Mesodermal cell (in vitro differentiated cells): ENCODE data around the gene CTNNBL1.

Experiments
- H3K27ac ChIP-seq: 2 replicates; pipeline ENCODE4 v1.7.0; 2013; ENCODE audit warnings: mild to moderate bottlenecking, low read depth, low read length, moderate library complexity; ENCODE audit not compliant: severe bottlenecking
- H3K36me3 ChIP-seq: 2 replicates; pipeline ENCODE4 v1.7.1; 2013; ENCODE audit warnings: mild to moderate bottlenecking, low read length, moderate library complexity; ENCODE audit not compliant: control insufficient read depth, insufficient read depth
- H3K4me1 ChIP-seq: one replicate; pipeline ENCODE4 v1.7.1; 2013; ENCODE audit warnings: mild to moderate bottlenecking, low read length; ENCODE audit not compliant: insufficient read depth, control insufficient read depth, poor library complexity, severe bottlenecking
- H3K4me3 ChIP-seq: 2 replicates; pipeline ENCODE4 v1.7.0; 2013; ENCODE audit warnings: low read length, control low read depth, mild to moderate bottlenecking; ENCODE audit not compliant: insufficient read depth, poor library complexity, severe bottlenecking; ENCODE audit errors: extremely low read depth
- H3K9me3 ChIP-seq: 2 replicates; pipeline ENCODE4 v1.7.1; 2013; ENCODE audit warnings: mild to moderate bottlenecking, low read length, moderate library complexity; ENCODE audit not compliant: control insufficient read depth
- WGBS, 2 experiments: methylation state at CpG; one replicate each; pipeline ENCODE4 v1.1.5; 2013; ENCODE audit warnings: missing lambda C conversion rate in 2 of 2; ENCODE audit not compliant: insufficient coverage in 2 of 2; 5-methylcytosine and 5-hydroxymethylcytosine counted together

The CTNNBL1 gene

DNA sequence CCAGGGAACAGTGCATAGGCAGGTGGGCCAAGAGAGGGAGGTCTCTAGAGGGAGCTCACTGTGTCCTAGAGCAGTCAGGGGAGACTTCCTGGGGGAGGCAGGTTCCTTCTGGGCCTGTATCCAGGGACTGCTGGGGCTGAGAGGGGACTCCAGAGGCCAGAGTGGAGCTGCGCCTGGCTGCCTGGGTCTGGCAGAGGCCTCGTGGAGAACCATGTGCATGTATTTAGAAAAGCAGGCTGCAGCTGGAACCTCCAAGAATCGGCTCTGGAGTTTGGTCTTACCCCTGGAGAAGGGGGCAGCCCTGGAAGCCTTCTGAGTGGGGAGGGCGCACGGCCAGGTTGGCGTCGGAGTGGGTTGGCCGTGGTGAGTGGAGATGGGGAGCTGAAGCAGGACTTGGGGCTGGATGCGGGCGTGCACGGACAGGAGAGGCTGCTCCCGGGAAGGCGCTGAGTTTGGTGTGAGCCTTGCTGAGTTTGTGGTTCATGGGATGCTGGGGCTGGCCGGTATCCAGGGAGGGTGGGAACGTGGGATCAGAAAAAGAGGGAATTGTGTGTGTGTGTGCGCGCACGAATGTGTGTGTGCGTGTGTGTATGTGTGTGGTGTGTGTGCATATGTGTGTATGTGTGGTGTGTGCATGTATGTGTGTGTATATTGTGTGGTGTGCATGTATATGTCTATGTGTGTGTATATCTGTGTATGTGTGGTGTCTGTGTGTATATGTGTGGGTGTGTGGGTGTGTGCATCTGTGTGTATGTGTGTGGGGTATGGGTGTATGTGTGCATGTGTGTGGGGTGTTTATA lies 219.9 kb downstream of the CTNNBL1 start:
- no peaks in the 10 kb centered on the region for H3K9me3 ChIP-seq
- WGBS, 2 experiments: 79 to 82% methylated on average over 13 to 19 of the region's 19 CpGs
- no peak overlapping the region for H3K4me3 ChIP-seq
- peaks cover 26% of the 10 kb centered on the region for H3K4me1 ChIP-seq
- no peaks in the 10 kb centered on the region for H3K36me3 ChIP-seq
- H3K27ac ChIP-seq: no peak overlapping the region

DNA sequence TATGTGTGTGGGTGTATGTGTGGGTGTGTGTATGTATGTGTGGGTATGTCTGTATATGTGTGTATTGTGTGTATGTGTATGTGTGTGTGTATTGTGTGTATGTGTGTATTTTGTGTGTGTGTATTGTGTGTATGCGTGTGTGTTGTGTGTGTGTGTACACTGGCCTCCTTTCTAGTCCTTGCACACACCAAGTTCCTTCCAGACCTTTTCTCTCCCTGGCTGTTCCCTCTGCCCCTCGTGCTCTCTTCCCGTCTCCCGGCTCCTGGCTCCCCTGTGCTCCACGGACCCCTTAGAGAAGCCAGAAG lies 220.5 kb downstream of the CTNNBL1 start:
- H3K4me1 ChIP-seq: peaks cover 26% of the 10 kb centered on the region
- no peak overlapping the region for H3K4me3 ChIP-seq
- 64 to 68% methylated on average over 2 to 4 of the region's 5 CpGs for WGBS, 2 experiments
- peak overlapping the region; percentile 74 for H3K27ac ChIP-seq
- H3K36me3 ChIP-seq: no peaks in the 10 kb centered on the region
- no peaks in the 10 kb centered on the region for H3K9me3 ChIP-seq

DNA sequence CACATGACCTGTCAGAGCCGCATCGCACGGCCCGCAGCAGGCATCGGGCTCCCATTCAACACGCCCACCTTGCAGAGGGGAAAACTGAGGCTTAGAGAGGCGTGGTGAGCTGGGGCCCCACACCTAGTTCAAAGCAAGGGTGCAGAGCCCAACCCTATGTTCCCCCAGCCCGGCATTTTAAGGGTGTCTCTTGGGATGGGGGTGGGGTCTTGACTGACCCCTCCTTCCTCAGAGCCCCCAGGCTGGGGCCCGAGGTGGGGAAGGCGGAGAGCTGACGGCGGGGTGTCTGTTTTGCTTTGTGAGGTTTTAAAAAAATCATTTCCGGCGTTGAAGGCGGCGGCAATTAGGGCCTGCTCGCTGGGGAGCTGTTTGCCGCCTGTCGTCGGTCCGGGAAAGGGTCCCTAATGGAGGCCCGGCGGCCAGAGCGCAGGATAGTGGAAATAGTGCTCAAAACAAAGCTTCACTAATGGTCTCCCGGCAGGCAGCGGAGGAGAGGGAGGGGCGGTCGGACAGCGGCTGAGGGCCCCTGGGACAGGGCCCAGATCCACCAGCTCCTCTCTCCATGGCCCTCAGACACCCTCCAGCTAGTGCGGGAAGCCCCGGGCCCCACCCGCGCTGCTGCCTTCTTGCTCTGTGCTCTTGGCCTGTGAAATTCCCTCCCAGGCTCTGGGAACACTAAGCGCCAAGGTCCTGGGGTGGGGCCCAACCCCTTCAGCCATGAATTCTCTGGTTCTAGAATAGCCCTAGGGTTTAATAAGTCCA lies 221.0 kb downstream of the CTNNBL1 start:
- WGBS, 2 experiments: 8 to 16% methylated on average over 23 to 31 of the region's 34 CpGs
- no peaks in the 10 kb centered on the region for H3K9me3 ChIP-seq
- H3K4me1 ChIP-seq: peaks cover 26% of the 10 kb centered on the region
- peak overlapping the region; percentile 74 for H3K27ac ChIP-seq
- no peaks in the 10 kb centered on the region for H3K36me3 ChIP-seq
- peak overlapping the region; percentile 14 for H3K4me3 ChIP-seq

- Histone ChIP-seq H3K36me3 (no peaks in the 10 kb centered on the region), H3K4me3 (peak overlapping the region; percentile 14), H3K27ac (peak overlapping the region; percentile 74), H3K9me3 (no peaks in the 10 kb centered on the region), H3K4me1 (peaks cover 26% of the 10 kb centered on the region)
- WGBS, 2 experiments: 7 to 41% methylated on average over 3 to 6 of the region's 10 CpGs
Observed at GRCh38 chr20:37915434-37915787, 221.6 kb downstream of the CTNNBL1 start.

GRCh38 chr20:37915800-37916570 lies 222.2 kb downstream of the CTNNBL1 start:
- 17 to 30% methylated on average over 11 of the region's 21 CpGs for WGBS, 2 experiments
- Histone ChIP-seq H3K9me3 (no peaks in the 10 kb centered on the region), H3K4me1 (peaks cover 26% of the 10 kb centered on the region), H3K36me3 (no peaks in the 10 kb centered on the region), H3K4me3 (no peak overlapping the region), H3K27ac (no peak overlapping the region)

- Histone ChIP-seq H3K4me3 (no peak overlapping the region), H3K9me3 (no peaks in the 10 kb centered on the region), H3K27ac (no peak overlapping the region), H3K4me1 (peaks cover 23% of the 10 kb centered on the region), H3K36me3 (no peaks in the 10 kb centered on the region)
- 81 to 87% methylated on average over 8 to 10 of the region's 12 CpGs for WGBS, 2 experiments
Observed at GRCh38 chr20:37917461-37917860, 223.6 kb downstream of the CTNNBL1 start.

DNA sequence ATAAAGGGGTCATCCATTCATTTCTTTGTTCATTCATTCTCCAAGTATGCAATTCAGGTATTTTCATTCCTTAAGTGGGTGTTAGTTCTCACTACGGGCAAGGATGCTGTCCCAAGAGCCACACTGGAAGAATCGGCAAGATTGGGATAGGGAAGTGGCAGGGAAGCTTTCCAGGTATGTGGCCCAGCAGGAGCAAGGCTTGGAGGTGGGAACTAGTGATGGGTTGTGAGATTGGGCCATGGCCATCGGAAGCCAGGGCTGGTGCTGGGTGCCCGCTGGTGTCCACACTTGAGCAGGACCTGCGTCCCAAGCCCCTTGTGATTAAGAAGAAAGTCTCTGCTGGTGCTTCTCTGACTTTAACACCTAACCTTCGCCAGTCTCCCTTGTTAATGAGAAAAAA lies 224.2 kb downstream of the CTNNBL1 start:
- Histone ChIP-seq H3K4me3 (no peak overlapping the region), H3K36me3 (no peaks in the 10 kb centered on the region), H3K27ac (no peak overlapping the region), H3K9me3 (no peaks in the 10 kb centered on the region), H3K4me1 (peaks cover 22% of the 10 kb centered on the region)
- 89% methylated on average over 4 to 6 of the region's 6 CpGs for WGBS, 2 experiments

DNA sequence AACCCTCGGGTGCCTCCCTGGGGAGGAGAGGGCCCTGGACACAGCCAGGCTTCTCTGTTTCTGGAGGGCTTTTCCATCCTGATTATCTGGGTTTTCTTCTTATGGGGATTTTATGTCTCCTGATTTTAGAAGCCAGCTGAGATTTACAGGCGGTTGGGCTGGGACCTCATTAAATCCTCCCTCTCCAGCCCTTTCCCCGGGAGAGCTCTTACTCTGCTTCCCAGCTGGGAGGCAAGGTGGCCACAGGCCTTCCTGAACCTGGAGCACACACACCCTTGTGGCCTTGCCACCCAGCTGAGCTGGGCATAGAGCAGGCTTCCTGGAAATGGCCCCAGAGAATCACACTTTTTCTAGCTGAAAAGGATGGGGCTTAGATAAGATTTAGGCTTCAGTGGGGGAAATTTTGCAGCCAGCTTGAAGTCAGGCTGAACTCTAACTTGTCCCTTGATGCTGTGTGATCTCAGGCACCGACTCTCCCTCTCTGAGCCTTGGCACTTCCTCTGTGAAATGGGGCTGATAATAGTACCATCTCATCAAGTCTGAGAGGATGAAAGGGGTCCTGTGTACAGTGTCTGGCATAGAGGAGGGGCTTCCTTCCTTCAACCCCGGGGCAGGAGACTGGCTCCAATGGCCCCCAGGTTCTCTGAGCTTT lies 225.7 kb downstream of the CTNNBL1 start:
- Histone ChIP-seq H3K9me3 (no peaks in the 10 kb centered on the region), H3K27ac (no peak overlapping the region), H3K4me1 (peaks cover 16% of the 10 kb centered on the region), H3K4me3 (no peak overlapping the region), H3K36me3 (no peaks in the 10 kb centered on the region)
- 66 to 82% methylated on average over 4 of the region's 5 CpGs for WGBS, 2 experiments

DNA sequence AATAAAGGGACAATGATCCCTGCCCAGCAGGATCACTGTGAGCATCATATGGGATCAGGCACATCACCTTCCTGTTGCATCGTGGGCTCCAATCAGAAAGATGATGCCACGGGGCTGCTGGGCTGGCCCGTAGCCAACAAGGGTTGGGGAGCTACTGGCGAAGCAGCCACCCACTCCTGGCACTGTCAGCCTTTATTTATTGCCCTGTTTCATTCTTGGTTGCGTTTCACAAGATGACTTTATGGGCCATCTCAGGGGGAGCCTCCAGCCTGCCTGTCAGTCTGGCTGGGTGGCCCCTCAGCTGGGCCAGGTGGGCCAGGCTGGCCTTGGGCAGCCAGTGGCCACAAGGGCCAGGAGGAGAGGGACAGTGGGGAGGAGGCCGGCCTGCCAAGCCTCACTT lies 226.4 kb downstream of the CTNNBL1 start:
- H3K36me3 ChIP-seq: no peaks in the 10 kb centered on the region
- H3K4me1 ChIP-seq: peaks cover 12% of the 10 kb centered on the region
- 92 to 96% methylated on average over 5 of the region's 6 CpGs for WGBS, 2 experiments
- no peak overlapping the region for H3K4me3 ChIP-seq
- H3K27ac ChIP-seq: no peak overlapping the region
- no peaks in the 10 kb centered on the region for H3K9me3 ChIP-seq

- no peak overlapping the region for H3K4me3 ChIP-seq
- H3K27ac ChIP-seq: no peak overlapping the region
- 80 to 100% methylated on average over 1 of the region's 1 CpG for WGBS, 2 experiments
- no peaks in the 10 kb centered on the region for H3K9me3 ChIP-seq
- H3K36me3 ChIP-seq: no peaks in the 10 kb centered on the region
- peaks cover 7% of the 10 kb centered on the region for H3K4me1 ChIP-seq
Observed at GRCh38 chr20:37920679-37921322, 227.0 kb downstream of the CTNNBL1 start.
